PC-9 (cell line): ENCODE data around the gene CNTN4. TPM values are rescaled to one million over a fixed set of nuclear protein-coding genes. Genes with fewer than 3 reads are reported as not detected.

Experiments
- BruUV-seq: library from RNA; stranded (reverse); fragments of 400-500 nt; replicated peaks from 2 replicates; lab custom pipeline; 2021; lab: Mats Ljungman, UMichigan
- CTCF ChIA-PET: fragments of 300-600 bp; sonication (Branson Sonifier 250); formaldehyde crosslinking; loops from one replicate; lab custom pipeline; 2022; ENCODE audit warnings: antibody characterized with exemption; lab: Charles Lee
- POLR2A ChIA-PET: fragments of 300-600 bp; sonication (Branson Sonifier 250); formaldehyde crosslinking; loops from one replicate; lab custom pipeline; 2022; ENCODE audit warnings: antibody characterized with exemption; ENCODE audit not compliant: unreplicated experiment; lab: Charles Lee
- DNase-seq, 2 experiments: peaks; one replicate each; pipeline versions ENCODE4 v3.0.0 to v3.0.0-alpha.2; 2015 to 2022; ENCODE audit warnings: mixed read lengths in 1 of 2
- H2AFZ ChIP-seq: fragments of 200-600 bp; sonication (generic); 2 replicates; pipeline ENCODE4 v1.8.1; 2017; ENCODE audit warnings: antibody characterized with exemption
- H3F3A ChIP-seq: fragments of 200-600 bp; sonication (generic); 2 replicates; pipeline ENCODE4 v1.8.1; 2017; ENCODE audit warnings: antibody characterized with exemption, mild to moderate bottlenecking, low read depth; ENCODE audit not compliant: insufficient read depth
- H3K27ac ChIP-seq: fragments of 200-600 bp; sonication (generic); 2 replicates; pipeline ENCODE4 v1.6.1; 2016; ENCODE audit warnings: mixed run types
- H3K27me3 ChIP-seq: fragments of 200-600 bp; sonication (generic); 2 replicates; pipeline ENCODE4 v1.6.1; 2016; ENCODE audit warnings: low read depth, mixed run types; ENCODE audit not compliant: insufficient read depth
- H3K36me3 ChIP-seq: fragments of 200-600 bp; sonication (generic); 2 replicates; pipeline ENCODE4 v1.6.1; 2016; ENCODE audit warnings: low read depth, mixed run types
- H3K4me1 ChIP-seq: fragments of 200-600 bp; sonication (generic); replicated peaks from 2 replicates; pipeline ENCODE4 v1.6.1; 2016; ENCODE audit warnings: mixed run types; ENCODE audit not compliant: insufficient read depth
- H3K4me2 ChIP-seq: fragments of 200-600 bp; sonication (generic); 2 replicates; pipeline ENCODE4 v1.6.1; 2017; ENCODE audit warnings: mixed run types
- H3K4me3 ChIP-seq: fragments of 200-600 bp; sonication (generic); 2 replicates; pipeline ENCODE4 v1.6.1; 2016; ENCODE audit warnings: mixed run types
- H3K79me2 ChIP-seq: fragments of 200-600 bp; sonication (generic); 2 replicates; pipeline ENCODE4 v1.6.1; 2017; ENCODE audit warnings: low read depth, mixed run types
- H3K9me2 ChIP-seq: fragments of 200-600 bp; sonication (generic); 2 replicates; pipeline ENCODE4 v1.8.1; 2017; ENCODE audit warnings: mild to moderate bottlenecking; ENCODE audit not compliant: insufficient read depth
- H3K9me3 ChIP-seq: fragments of 200-600 bp; sonication (generic); 2 replicates; pipeline ENCODE4 v1.8.1; 2016; ENCODE audit warnings: low read depth; ENCODE audit not compliant: insufficient read depth
- H4K20me1 ChIP-seq: fragments of 200-600 bp; sonication (generic); 2 replicates; pipeline ENCODE4 v1.8.1; 2017; ENCODE audit not compliant: insufficient read depth
- CTCF ChIP-seq: fragments of 200-600 bp; sonication (generic); conservative IDR thresholded peaks from 2 replicates; pipeline ENCODE4 v1.6.1; 2017; ENCODE audit warnings: mixed run types, antibody characterized with exemption, mild to moderate bottlenecking, moderate library complexity
- EZH2 ChIP-seq: fragments of 200-600 bp; sonication (generic); IDR thresholded peaks from 2 replicates; pipeline ENCODE4 v1.8.0; 2017; ENCODE audit warnings: antibody characterized with exemption, low read depth
- intact Hi-C: fragments of 100-400 bp; cut with micrococcal nuclease; formaldehyde crosslinking; loops from one replicate; pipeline ENCODE4 v1.10.0; 2022; ENCODE audit not compliant: unreplicated experiment
- total RNA-seq: library from RNA; stranded (reverse); gene quantifications from 2 replicates; pipeline ENCODE4 v1.2.3, GENCODE V29; 2021

Gene CNTN4
- total RNA-seq, 1 experiment from 2014 or later: not detected

GRCh38 chr3:2465842-2466241 lies 367.2 kb downstream of the CNTN4 start:
- H3K79me2 ChIP-seq: no peaks in the 10 kb centered on the region
- no TSS peak for BruUV-seq
- no peaks in the 10 kb centered on the region for H4K20me1 ChIP-seq
- no peak for DNase-seq
- H3K27me3 ChIP-seq: no peaks in the 10 kb centered on the region
- POLR2A ChIA-PET: no interaction called here
- H3K9me2 ChIP-seq: no peaks in the 10 kb centered on the region
- H2AFZ ChIP-seq: no peak overlapping the region
- no peak overlapping the region for H3K4me3 ChIP-seq
- no peak for TF ChIP-seq EZH2
- no peak for TF ChIP-seq CTCF
- no peaks in the 10 kb centered on the region for H3K4me1 ChIP-seq
- no peaks in the 10 kb centered on the region for H3K9me3 ChIP-seq
- intact Hi-C loops: no loop called here
- CTCF ChIA-PET: no interaction called here
- H3K4me2 ChIP-seq: no peak overlapping the region
- H3K27ac ChIP-seq: no peak overlapping the region
- no peaks in the 10 kb centered on the region for H3K36me3 ChIP-seq
- no peaks in the 10 kb centered on the region for H3F3A ChIP-seq

DNA sequence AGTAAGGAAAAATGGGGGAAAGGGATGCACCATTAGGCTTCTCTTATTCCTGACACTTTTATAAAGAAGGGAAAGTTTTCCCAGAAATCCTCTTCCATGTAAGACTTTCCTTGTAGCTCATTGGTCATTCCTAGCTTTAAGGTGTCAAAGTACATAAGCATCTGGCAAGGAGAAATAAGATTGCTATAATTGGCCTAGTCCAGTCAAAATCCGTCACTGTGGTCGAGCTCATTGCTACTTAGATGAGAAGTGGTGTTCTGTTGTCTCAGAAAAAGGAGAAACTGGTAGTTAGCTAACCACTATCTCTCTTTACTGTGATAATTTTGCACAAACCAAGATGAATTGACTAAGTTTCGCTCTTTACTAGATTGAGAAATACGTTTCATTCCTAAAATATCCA lies 370.1 kb downstream of the CNTN4 start:
- ChIA-PET CTCF (no interaction called here), POLR2A (no interaction called here)
- Histone ChIP-seq H3K27me3 (no peaks in the 10 kb centered on the region), H3K9me3 (no peaks in the 10 kb centered on the region), H3K79me2 (no peaks in the 10 kb centered on the region), H2AFZ (no peak overlapping the region), H3K27ac (no peak overlapping the region), H3K36me3 (no peaks in the 10 kb centered on the region), H3K4me2 (no peak overlapping the region), H3K9me2 (no peaks in the 10 kb centered on the region), H3K4me3 (no peak overlapping the region), H3K4me1 (no peaks in the 10 kb centered on the region), H3F3A (no peaks in the 10 kb centered on the region), H4K20me1 (no peaks in the 10 kb centered on the region)
- intact Hi-C loops: no loop called here
- BruUV-seq: no TSS peak
- DNase-seq: no peak
- TF ChIP-seq CTCF (no peak), EZH2 (no peak)

DNA sequence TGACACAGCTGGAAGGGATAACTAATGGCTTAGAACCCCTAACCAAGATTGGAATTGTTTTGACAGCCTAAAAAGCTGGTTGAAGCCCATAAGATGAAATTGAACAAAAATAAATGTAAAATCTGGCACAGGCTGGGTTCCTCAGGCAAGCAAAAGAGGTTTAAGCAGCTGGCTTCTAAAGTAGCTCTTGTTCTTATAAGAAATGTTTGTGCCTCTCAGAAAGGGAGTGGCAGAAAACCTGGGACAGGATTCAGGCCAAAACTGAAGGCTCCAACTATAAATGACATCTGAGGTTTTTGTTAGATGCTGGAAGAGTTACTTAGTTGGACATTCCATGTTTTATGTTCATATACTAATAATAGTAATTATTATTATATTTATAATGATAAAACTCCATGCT lies 378.3 kb downstream of the CNTN4 start:
- no peak for TF ChIP-seq EZH2
- TF ChIP-seq CTCF: no peak
- Histone ChIP-seq H3F3A (no peaks in the 10 kb centered on the region), H3K4me3 (no peak overlapping the region), H3K27ac (no peak overlapping the region), H3K27me3 (no peaks in the 10 kb centered on the region), H3K36me3 (no peaks in the 10 kb centered on the region), H3K9me2 (no peaks in the 10 kb centered on the region), H3K79me2 (no peaks in the 10 kb centered on the region), H3K9me3 (no peaks in the 10 kb centered on the region), H2AFZ (no peak overlapping the region), H3K4me1 (no peaks in the 10 kb centered on the region), H4K20me1 (no peaks in the 10 kb centered on the region), H3K4me2 (no peak overlapping the region)
- POLR2A ChIA-PET: no interaction called here
- intact Hi-C loops: no loop called here
- CTCF ChIA-PET: no interaction called here
- BruUV-seq: no TSS peak
- no peak for DNase-seq
